Cardiac muscle cell (in vitro differentiated cells and primary cell): ENCODE measurements around the gene IRF8. TPM values are rescaled to one million over a fixed set of nuclear protein-coding genes. Genes with fewer than 3 reads are reported as not detected.

Experiments
- DNase-seq, 2 donors: peaks; one replicate each; pipeline versions ENCODE4 v3.0.0 to v3.0.0-alpha.2; 2010 to 2017; ENCODE audit warnings: low read depth in 1 of 2, low spot score in 1 of 2
- H3K27ac ChIP-seq: fragments of 200-600 bp; sonication (generic); 2 replicates; pipeline ENCODE4 v1.5.1; 2016
- H3K27me3 ChIP-seq: fragments of 200-600 bp; sonication (generic); 2 replicates; pipeline ENCODE4 v1.6.0; 2016; ENCODE audit warnings: control low read depth
- H3K36me3 ChIP-seq: fragments of 200-600 bp; sonication (generic); 2 replicates; pipeline ENCODE4 v1.5.1; 2016; ENCODE audit warnings: control low read depth
- H3K4me1 ChIP-seq: fragments of 200-600 bp; sonication (generic); 2 replicates; pipeline ENCODE4 v1.8.1; 2017; ENCODE audit warnings: low read depth, mild to moderate bottlenecking, mixed run types
- H3K4me3 ChIP-seq: fragments of 200-600 bp; sonication (generic); 2 replicates; pipeline ENCODE4 v1.5.1; 2016; ENCODE audit warnings: mild to moderate bottlenecking
- H3K9me3 ChIP-seq: fragments of 200-600 bp; sonication (generic); 2 replicates; pipeline ENCODE4 v1.5.1; 2017; ENCODE audit warnings: low read depth, mild to moderate bottlenecking, control low read depth
- polyA plus RNA-seq: library from polyadenylated mRNA; unstranded; fragments of >200 nt; fragmentation: Nextera tagmentation; extraction: Ambion mirVana; gene quantifications from 2 replicates; pipeline ENCODE4 v1.2.1, GENCODE V29; 2016
- total RNA-seq: library from RNA; depleted of rRNA; stranded (reverse); fragments of >200 nt; gene quantifications from 2 replicates; pipeline ENCODE4 v1.2.3, GENCODE V29; 2016
- TF ChIP-seq, protein P1 (sequence below): IDR thresholded peaks from 2 replicates; pipeline ENCODE4 v1.5.1; 2012; ENCODE audit warnings: low read depth, mild to moderate bottlenecking, low read length

Gene IRF8
- total and polyA plus RNA-seq, 2 experiments from 2014 or later = 1.7 to 12.8 TPM

GRCh38 chr16:85930301-85930700, 31.3 kb downstream of the IRF8 start:
- peaks cover 2% of the 10 kb centered on the region for H3K27me3 ChIP-seq
- H3K4me1 ChIP-seq = peaks cover 5% of the 10 kb centered on the region
- H3K4me3 ChIP-seq = no peak overlapping the region
- no peak overlapping the region for H3K27ac ChIP-seq
- H3K36me3 ChIP-seq = no peaks in the 10 kb centered on the region
- no peaks in the 10 kb centered on the region for H3K9me3 ChIP-seq
- TF ChIP-seq, protein P1, sequence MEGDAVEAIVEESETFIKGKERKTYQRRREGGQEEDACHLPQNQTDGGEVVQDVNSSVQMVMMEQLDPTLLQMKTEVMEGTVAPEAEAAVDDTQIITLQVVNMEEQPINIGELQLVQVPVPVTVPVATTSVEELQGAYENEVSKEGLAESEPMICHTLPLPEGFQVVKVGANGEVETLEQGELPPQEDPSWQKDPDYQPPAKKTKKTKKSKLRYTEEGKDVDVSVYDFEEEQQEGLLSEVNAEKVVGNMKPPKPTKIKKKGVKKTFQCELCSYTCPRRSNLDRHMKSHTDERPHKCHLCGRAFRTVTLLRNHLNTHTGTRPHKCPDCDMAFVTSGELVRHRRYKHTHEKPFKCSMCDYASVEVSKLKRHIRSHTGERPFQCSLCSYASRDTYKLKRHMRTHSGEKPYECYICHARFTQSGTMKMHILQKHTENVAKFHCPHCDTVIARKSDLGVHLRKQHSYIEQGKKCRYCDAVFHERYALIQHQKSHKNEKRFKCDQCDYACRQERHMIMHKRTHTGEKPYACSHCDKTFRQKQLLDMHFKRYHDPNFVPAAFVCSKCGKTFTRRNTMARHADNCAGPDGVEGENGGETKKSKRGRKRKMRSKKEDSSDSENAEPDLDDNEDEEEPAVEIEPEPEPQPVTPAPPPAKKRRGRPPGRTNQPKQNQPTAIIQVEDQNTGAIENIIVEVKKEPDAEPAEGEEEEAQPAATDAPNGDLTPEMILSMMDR = no peak
- no peak for DNase-seq

GRCh38 chr16:85931596-85932402, 32.8 kb downstream of the IRF8 start:
- H3K27ac ChIP-seq = no peak overlapping the region
- H3K27me3 ChIP-seq = peaks cover 2% of the 10 kb centered on the region
- no peaks in the 10 kb centered on the region for H3K36me3 ChIP-seq
- H3K4me1 ChIP-seq = peaks cover 5% of the 10 kb centered on the region
- no peak for DNase-seq
- H3K9me3 ChIP-seq = no peaks in the 10 kb centered on the region
- no peak overlapping the region for H3K4me3 ChIP-seq
- TF ChIP-seq, protein P1 = no peak

DNA sequence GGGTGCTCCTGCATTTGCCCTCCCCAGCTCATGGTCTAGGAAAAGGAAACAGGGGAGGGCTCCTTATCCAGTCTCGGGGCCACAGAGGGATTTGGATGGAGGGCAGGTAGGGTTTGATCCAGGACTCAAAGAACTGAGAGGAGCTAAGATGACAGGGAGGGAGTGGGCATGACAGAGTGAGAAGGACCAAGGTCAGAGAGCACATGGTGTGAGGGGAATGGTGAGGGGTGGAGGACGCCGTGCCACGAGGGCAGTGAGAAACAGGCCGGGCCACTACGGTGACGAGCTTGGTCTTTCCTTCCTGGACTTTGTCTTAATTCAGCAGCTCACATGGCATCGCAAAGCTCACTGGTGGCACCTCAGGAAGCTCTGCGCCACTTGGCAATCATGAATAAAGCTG, 35.2 kb downstream of the IRF8 start:
- Histone ChIP-seq H3K27me3 (peaks cover 2% of the 10 kb centered on the region), H3K4me1 (peaks cover 5% of the 10 kb centered on the region), H3K27ac (no peak overlapping the region), H3K36me3 (no peaks in the 10 kb centered on the region), H3K9me3 (no peaks in the 10 kb centered on the region), H3K4me3 (no peak overlapping the region)
- DNase-seq = no peak
- TF ChIP-seq, protein P1 = no peak

- no peaks in the 10 kb centered on the region for H3K27me3 ChIP-seq
- no peaks in the 10 kb centered on the region for H3K36me3 ChIP-seq
- no peak for DNase-seq
- peaks cover 5% of the 10 kb centered on the region for H3K4me1 ChIP-seq
- no peaks in the 10 kb centered on the region for H3K9me3 ChIP-seq
- no peak overlapping the region for H3K4me3 ChIP-seq
- TF ChIP-seq, protein P1 = no peak
- H3K27ac ChIP-seq = no peak overlapping the region
These were observed 36.5 kb downstream of the IRF8 start for GRCh38 chr16:85935391-85935973.

GRCh38 chr16:85935974-85936760, 37.2 kb downstream of the IRF8 start:
- DNase-seq = peak in 1 of 2 donors; percentile 11
- Histone ChIP-seq H3K36me3 (no peaks in the 10 kb centered on the region), H3K9me3 (no peaks in the 10 kb centered on the region), H3K4me3 (no peak overlapping the region), H3K27me3 (no peaks in the 10 kb centered on the region), H3K4me1 (peaks cover 5% of the 10 kb centered on the region), H3K27ac (no peak overlapping the region)
- TF ChIP-seq, protein P1 = no peak
